AG09319 (cell line): ENCODE results near the gene YARS2.
"Not testable (repeated sequence)": the region's sequence is repeated elsewhere in the genome, so short reads cannot be mapped to it uniquely, and the experiment has no call there.

ENCODE experiments used
- DNase-seq: peaks from one replicate; pipeline ENCODE4 v3.0.0-alpha.2; 2010; ENCODE audit warnings: low read depth; ENCODE audit errors: extremely low read depth
- CTCF ChIP-seq: IDR thresholded peaks from 2 replicates; pipeline ENCODE4 v1.5.1; 2011; ENCODE audit warnings: low read depth, mild to moderate bottlenecking, inconsistent platforms, low read length, moderate library complexity

Gene YARS2

GRCh38 chr12:32702946-32703345 is 52.8 kb downstream of the YARS2 start:
- DNase-seq = no peak
- no peak for TF ChIP-seq CTCF

- no peak for DNase-seq
- TF ChIP-seq CTCF = no peak
Observed at GRCh38 chr12:32702473-32702872, 53.2 kb downstream of the YARS2 start.

GRCh38 chr12:32699437-32699836 is 56.3 kb downstream of the YARS2 start:
- DNase-seq = not testable (repeated sequence)

- DNase-seq = no peak
- TF ChIP-seq CTCF = no peak
Observed at GRCh38 chr12:32698285-32698684, 57.4 kb downstream of the YARS2 start.

- no peak for DNase-seq
- no peak for TF ChIP-seq CTCF
Observed at GRCh38 chr12:32697445-32697844, 58.3 kb downstream of the YARS2 start.
